Measurements from ENCODE around the gene SRSF4. TPM values are rescaled to one million over a fixed set of nuclear protein-coding genes. Genes with fewer than 3 reads are reported as not detected.

Gene SRSF4
- total and polyA plus RNA-seq, 9 of the 15 experiments (the other 6 are each of a cell fraction or from before 2014, with no cell fraction given): 15.9 to 132 (median 82.0) TPM

DNA sequence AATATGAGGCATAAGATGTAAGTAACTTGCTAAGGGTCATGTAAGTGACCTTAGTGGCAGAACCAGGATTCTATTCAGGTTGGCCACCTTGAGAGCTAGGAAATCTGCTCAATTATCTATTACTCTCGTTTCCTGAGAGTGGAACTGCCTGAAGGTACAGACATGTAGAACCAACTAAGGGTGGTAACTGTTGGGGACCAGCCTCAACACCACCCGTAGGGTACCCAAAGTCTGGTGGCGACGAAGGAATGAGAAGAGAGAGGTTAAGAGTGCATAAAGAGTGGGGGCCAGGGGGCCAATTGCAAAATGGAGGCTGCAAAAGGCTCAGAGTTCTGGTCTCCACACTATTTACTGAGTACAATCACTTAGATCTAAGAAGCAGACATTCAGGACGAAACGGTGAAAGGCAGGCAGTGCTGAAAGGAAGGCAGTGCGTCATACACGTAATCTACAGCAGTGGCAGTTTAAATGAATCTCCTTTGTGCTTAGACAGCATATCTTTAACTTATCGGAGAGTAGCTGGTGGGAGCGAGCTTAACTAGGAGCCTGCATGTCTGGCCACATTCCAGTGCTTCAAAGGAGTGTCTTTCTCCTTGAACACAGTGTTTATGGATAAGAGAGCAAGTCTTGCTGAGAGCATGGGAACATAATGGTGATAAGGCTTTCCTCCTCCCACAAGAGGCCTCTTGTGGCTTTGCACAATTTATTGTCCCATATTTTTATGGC lies 25.0 kb downstream of the SRSF4 start (continued):
- peak; percentile 80 to 88 for TF ChIP-seq FOXA3 (CRISPR knock-in tag; conservative IDR thresholded peaks at IDR 0.05 in 1 of 2, IDR thresholded peaks at IDR 0.05 in 1 of 2)
- peak; percentile 76 for TF ChIP-seq EP400 (IDR thresholded peaks at IDR 0.05)
- TF ChIP-seq EHMT2 (IDR thresholded peaks at IDR 0.05): peak; percentile 75; the same call in 1 of the 2 replicates
- TF ChIP-seq, protein P1, sequence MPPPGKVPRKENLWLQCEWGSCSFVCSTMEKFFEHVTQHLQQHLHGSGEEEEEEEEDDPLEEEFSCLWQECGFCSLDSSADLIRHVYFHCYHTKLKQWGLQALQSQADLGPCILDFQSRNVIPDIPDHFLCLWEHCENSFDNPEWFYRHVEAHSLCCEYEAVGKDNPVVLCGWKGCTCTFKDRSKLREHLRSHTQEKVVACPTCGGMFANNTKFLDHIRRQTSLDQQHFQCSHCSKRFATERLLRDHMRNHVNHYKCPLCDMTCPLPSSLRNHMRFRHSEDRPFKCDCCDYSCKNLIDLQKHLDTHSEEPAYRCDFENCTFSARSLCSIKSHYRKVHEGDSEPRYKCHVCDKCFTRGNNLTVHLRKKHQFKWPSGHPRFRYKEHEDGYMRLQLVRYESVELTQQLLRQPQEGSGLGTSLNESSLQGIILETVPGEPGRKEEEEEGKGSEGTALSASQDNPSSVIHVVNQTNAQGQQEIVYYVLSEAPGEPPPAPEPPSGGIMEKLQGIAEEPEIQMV (tag; conservative IDR thresholded peaks at IDR 0.05; ENCODE audit: low read depth): no peak
- peak; percentile 78; the same call in 1 of the 2 replicates for TF ChIP-seq TCF7L2 (IDR thresholded peaks at IDR 0.05; ENCODE audit: low read depth, low read length)
- no peak for TF ChIP-seq ZKSCAN1 (IDR thresholded peaks at IDR 0.05; ENCODE audit: low read depth, low read length)
- no peak for TF ChIP-seq ASH1L (IDR thresholded peaks at IDR 0.05; ENCODE audit: borderline replicate concordance, low read depth, partially characterized antibody)
- peak; percentile 79 to 97; a peak in 3 of 4 replicates for TF ChIP-seq RCOR1 (IDR thresholded peaks at IDR 0.05; ENCODE audit: borderline replicate concordance in 1 of 2, low read depth in 2 of 2, low read length in 2 of 2)
- peak; percentile 92 for TF ChIP-seq MAFK (IDR thresholded peaks at IDR 0.05; ENCODE audit: low read length)
- no peak for TF ChIP-seq NCOA4 (IDR thresholded peaks at IDR 0.05; ENCODE audit: partially characterized antibody)
- TF ChIP-seq, protein P2, sequence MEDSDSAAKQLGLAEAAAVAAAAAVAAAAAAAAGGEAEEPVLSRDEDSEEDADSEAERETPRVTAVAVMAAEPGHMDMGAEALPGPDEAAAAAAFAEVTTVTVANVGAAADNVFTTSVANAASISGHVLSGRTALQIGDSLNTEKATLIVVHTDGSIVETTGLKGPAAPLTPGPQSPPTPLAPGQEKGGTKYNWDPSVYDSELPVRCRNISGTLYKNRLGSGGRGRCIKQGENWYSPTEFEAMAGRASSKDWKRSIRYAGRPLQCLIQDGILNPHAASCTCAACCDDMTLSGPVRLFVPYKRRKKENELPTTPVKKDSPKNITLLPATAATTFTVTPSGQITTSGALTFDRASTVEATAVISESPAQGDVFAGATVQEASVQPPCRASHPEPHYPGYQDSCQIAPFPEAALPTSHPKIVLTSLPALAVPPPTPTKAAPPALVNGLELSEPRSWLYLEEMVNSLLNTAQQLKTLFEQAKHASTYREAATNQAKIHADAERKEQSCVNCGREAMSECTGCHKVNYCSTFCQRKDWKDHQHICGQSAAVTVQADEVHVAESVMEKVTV (CRISPR knock-in tag; IDR thresholded peaks at IDR 0.05): 0 out of 2 replicates have a peak, but pooled peaks have one; percentile 5
- peak in 1 of 2 experiments; percentile 94; a peak in 2 of 4 replicates for TF ChIP-seq HDAC1 (IDR thresholded peaks at IDR 0.05)
- TF ChIP-seq KAT7 (CRISPR knock-in tag; IDR thresholded peaks at IDR 0.05; ENCODE audit: borderline replicate concordance): peak; percentile 72; the same call in 1 of the 2 replicates
- TF ChIP-seq, protein P3, sequence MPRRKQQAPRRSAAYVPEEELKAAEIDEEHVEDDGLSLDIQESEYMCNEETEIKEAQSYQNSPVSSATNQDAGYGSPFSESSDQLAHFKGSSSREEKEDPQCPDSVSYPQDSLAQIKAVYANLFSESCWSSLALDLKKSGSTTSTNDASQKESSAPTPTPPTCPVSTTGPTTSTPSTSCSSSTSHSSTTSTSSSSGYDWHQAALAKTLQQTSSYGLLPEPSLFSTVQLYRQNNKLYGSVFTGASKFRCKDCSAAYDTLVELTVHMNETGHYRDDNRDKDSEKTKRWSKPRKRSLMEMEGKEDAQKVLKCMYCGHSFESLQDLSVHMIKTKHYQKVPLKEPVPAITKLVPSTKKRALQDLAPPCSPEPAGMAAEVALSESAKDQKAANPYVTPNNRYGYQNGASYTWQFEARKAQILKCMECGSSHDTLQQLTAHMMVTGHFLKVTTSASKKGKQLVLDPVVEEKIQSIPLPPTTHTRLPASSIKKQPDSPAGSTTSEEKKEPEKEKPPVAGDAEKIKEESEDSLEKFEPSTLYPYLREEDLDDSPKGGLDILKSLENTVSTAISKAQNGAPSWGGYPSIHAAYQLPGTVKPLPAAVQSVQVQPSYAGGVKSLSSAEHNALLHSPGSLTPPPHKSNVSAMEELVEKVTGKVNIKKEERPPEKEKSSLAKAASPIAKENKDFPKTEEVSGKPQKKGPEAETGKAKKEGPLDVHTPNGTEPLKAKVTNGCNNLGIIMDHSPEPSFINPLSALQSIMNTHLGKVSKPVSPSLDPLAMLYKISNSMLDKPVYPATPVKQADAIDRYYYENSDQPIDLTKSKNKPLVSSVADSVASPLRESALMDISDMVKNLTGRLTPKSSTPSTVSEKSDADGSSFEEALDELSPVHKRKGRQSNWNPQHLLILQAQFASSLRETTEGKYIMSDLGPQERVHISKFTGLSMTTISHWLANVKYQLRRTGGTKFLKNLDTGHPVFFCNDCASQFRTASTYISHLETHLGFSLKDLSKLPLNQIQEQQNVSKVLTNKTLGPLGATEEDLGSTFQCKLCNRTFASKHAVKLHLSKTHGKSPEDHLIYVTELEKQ (CRISPR knock-in tag; IDR thresholded peaks at IDR 0.05): no peak
- TF ChIP-seq MAZ (CRISPR knock-in tag; conservative IDR thresholded peaks at IDR 0.05 in 1 of 2, IDR thresholded peaks at IDR 0.05 in 1 of 2): no peak; a peak in 1 of 4 replicates
- TF ChIP-seq HDAC3 (IDR thresholded peaks at IDR 0.05; ENCODE audit: borderline replicate concordance, partially characterized antibody): peak; percentile 94
- TF ChIP-seq, protein P4, sequence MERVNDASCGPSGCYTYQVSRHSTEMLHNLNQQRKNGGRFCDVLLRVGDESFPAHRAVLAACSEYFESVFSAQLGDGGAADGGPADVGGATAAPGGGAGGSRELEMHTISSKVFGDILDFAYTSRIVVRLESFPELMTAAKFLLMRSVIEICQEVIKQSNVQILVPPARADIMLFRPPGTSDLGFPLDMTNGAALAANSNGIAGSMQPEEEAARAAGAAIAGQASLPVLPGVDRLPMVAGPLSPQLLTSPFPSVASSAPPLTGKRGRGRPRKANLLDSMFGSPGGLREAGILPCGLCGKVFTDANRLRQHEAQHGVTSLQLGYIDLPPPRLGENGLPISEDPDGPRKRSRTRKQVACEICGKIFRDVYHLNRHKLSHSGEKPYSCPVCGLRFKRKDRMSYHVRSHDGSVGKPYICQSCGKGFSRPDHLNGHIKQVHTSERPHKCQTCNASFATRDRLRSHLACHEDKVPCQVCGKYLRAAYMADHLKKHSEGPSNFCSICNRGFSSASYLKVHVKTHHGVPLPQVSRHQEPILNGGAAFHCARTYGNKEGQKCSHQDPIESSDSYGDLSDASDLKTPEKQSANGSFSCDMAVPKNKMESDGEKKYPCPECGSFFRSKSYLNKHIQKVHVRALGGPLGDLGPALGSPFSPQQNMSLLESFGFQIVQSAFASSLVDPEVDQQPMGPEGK (CRISPR knock-in tag; IDR thresholded peaks at IDR 0.05; ENCODE audit: borderline replicate concordance): no peak

Data from K562 (cell line).